ENCODE measurements around the gene PLSCR2. TPM values are rescaled to one million over a fixed set of nuclear protein-coding genes. Genes with fewer than 3 reads are reported as not detected.

The PLSCR2 gene, protein sequence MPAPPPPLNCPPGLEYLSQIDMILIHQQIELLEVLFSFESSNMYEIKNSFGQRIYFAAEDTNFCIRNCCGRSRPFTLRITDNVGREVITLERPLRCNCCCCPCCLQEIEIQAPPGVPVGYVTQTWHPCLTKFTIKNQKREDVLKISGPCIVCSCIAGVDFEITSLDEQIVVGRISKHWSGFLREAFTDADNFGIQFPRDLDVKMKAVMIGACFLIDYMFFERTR
- total RNA-seq (2022; extraction: Qiagen RNA extraction; ENCODE audit: low read depth), result not detected in 5 replicates

DNA sequence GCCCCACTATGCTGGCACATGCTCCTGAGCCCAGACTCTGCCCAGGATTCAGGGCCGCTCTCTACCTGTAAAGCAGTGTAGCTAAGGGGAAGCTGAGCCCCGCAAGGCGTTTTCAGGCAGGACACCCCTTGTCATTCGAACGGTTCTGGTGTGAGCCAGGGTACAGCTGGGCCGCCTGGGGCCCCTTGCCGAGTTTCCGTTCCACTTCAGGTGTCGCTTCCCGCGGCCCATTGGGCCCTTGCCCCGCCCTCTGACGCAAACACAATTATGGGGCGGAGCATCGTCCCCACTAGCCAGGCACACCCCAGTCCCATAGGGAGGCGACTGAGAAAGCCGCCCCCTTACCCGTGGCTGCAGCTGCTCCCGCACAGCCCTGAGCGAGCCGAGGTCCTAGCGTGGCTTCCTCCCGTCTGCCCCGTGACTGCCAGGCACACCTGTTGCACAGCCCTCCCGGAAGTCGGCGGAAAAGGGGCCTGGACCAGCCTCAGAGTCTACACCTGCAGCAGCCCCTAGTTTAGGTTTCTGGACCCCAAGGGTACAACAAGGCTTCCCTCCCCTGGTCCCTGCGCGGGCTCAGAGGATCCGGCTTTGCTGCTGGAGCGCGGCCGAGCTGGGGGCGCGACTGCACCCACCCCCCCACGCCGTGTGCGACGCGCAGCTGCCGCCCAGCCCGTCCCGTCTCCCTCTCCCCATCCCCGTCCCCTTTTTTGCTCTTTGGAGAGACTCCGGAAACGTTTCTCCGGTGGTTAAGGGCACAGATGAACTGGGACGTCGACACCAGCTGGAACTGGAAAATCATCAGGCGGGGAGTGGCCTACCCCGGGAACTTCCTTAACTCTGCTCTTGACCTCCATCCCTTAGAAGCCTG lies at the start of gene PLSCR2:
TSS of gene PLSCR2 (minus strand) at position 412 of the 868 bp plus-strand sequence. CDS start 9,657 bp downstream, outside the sequence.

Other genes starting within 250 kb of the PLSCR2 start
- gene PLSCR4, start 218.5 kb downstream of the PLSCR2 start, total RNA-seq (2022; extraction: Qiagen RNA extraction; ENCODE audit: low read depth), result 3.4 to 5.3 TPM (median 4.6 TPM) in 5 replicates
- 43.9 to 54.0 TPM (median 48.2 TPM) in 5 replicates for gene PLSCR1, start 75.0 kb upstream of the PLSCR2 start, total RNA-seq (2022; extraction: Qiagen RNA extraction; ENCODE audit: low read depth)
- gene PLSCR5, start 135.8 kb upstream of the PLSCR2 start, total RNA-seq (2022; extraction: Qiagen RNA extraction; ENCODE audit: low read depth), result not detected in 5 replicates